GM23338 (cell line): Measurements from ENCODE around the gene FAM131B. TPM values are rescaled to one million over a fixed set of nuclear protein-coding genes. Genes with fewer than 3 reads are reported as not detected.

Experiments
- ATAC-seq: fragments of 200-7000 bp; cut with Tn5 transposase; 3 replicates; pipeline ENCODE4 v1.9.1; 2020
- DNase-seq: peaks from one replicate; pipeline ENCODE4 v3.0.0-alpha.2; 2015; ENCODE audit warnings: low spot score
- H2AFZ ChIP-seq: fragments of 200-600 bp; sonication (generic); 2 replicates; pipeline ENCODE4 v1.8.0; 2016; ENCODE audit warnings: antibody characterized with exemption, mild to moderate bottlenecking, moderate library complexity
- H3F3A ChIP-seq: fragments of 200-600 bp; sonication (generic); replicated peaks from 2 replicates; pipeline ENCODE4 v1.8.0; 2017; ENCODE audit warnings: antibody characterized with exemption, mixed run types, low read depth
- H3K27ac ChIP-seq: fragments of 200-600 bp; sonication (generic); 2 replicates; pipeline ENCODE4 v1.6.1; 2016; ENCODE audit warnings: low read depth
- H3K27me3 ChIP-seq: fragments of 200-600 bp; sonication (generic); 2 replicates; pipeline ENCODE4 v1.8.0; 2016; ENCODE audit warnings: mild to moderate bottlenecking, mixed run types, moderate library complexity; ENCODE audit not compliant: insufficient read depth
- H3K36me3 ChIP-seq: fragments of 200-600 bp; sonication (generic); 2 replicates; pipeline ENCODE4 v1.8.0; 2016; ENCODE audit warnings: mild to moderate bottlenecking; ENCODE audit not compliant: insufficient read depth
- H3K4me1 ChIP-seq: fragments of 200-600 bp; sonication (generic); 2 replicates; pipeline ENCODE4 v1.8.0; 2016; ENCODE audit warnings: mild to moderate bottlenecking, moderate library complexity; ENCODE audit not compliant: insufficient read depth
- H3K4me2 ChIP-seq: fragments of 200-600 bp; sonication (generic); 2 replicates; pipeline ENCODE4 v1.7.1; 2017; ENCODE audit warnings: mixed run types
- H3K4me3 ChIP-seq: fragments of 200-600 bp; sonication (generic); 2 replicates; pipeline ENCODE4 v1.6.1; 2016; ENCODE audit warnings: mixed run types
- H3K79me2 ChIP-seq: fragments of 200-600 bp; sonication (generic); replicated peaks from 2 replicates; pipeline ENCODE4 v1.8.0; 2017; ENCODE audit warnings: mild to moderate bottlenecking; ENCODE audit not compliant: insufficient read depth
- H3K9me2 ChIP-seq: fragments of 200-600 bp; sonication (generic); 2 replicates; pipeline ENCODE4 v1.8.0; 2017; ENCODE audit not compliant: insufficient read depth
- H4K20me1 ChIP-seq: fragments of 200-600 bp; sonication (generic); replicated peaks from 2 replicates; pipeline ENCODE4 v1.8.0; 2017; ENCODE audit warnings: mild to moderate bottlenecking; ENCODE audit not compliant: insufficient read depth
- H3K27ac Mint-ChIP-seq: 2 replicates; pipeline ENCODE4 v1.8.0; 2020; ENCODE audit warnings: inconsistent platforms, mild to moderate bottlenecking, moderate library complexity, mixed read lengths
- H3K27me3 Mint-ChIP-seq: 3 replicates; pipeline ENCODE4 v1.8.0; 2022; ENCODE audit warnings: low read depth, mild to moderate bottlenecking, moderate library complexity, mixed read lengths, inconsistent platforms; ENCODE audit not compliant: insufficient read depth, poor library complexity
- H3K36me3 Mint-ChIP-seq: 3 replicates; pipeline ENCODE4 v1.8.0; 2021; ENCODE audit warnings: low read depth, mild to moderate bottlenecking, inconsistent platforms, moderate library complexity, mixed read lengths
- H3K4me1 Mint-ChIP-seq: 3 replicates; pipeline ENCODE4 v1.8.0; 2020; ENCODE audit warnings: mild to moderate bottlenecking, inconsistent platforms, mixed read lengths
- H3K4me3 Mint-ChIP-seq: 3 replicates; pipeline ENCODE4 v1.8.0; 2021; ENCODE audit warnings: moderate library complexity, mild to moderate bottlenecking, inconsistent platforms, mixed read lengths
- H3K9me3 Mint-ChIP-seq: 3 replicates; pipeline ENCODE4 v1.8.0; 2020; ENCODE audit warnings: moderate library complexity, mild to moderate bottlenecking, inconsistent platforms, mixed read lengths
- EZH2phosphoT487 ChIP-seq: fragments of 200-600 bp; sonication (generic); IDR thresholded peaks from one replicate; pipeline ENCODE4 v1.8.1; 2018; ENCODE audit warnings: antibody characterized with exemption; ENCODE audit not compliant: unreplicated experiment
- ZNF114 ChIP-seq: fragments of 250-450 bp; sonication (Bioruptor Pico); IDR thresholded peaks from 2 replicates; pipeline ENCODE4 v1.5.0; 2020; ENCODE audit warnings: mild to moderate bottlenecking, moderate library complexity
- polyA plus RNA-seq: library from polyadenylated mRNA; unstranded; fragments of >200 nt; fragmentation: Nextera tagmentation; extraction: Ambion mirVana; gene quantifications from 2 replicates; pipeline ENCODE4 v1.2.1, GENCODE V29; 2016
- total RNA-seq: library from RNA; depleted of rRNA; stranded (reverse); fragments of >200 nt; shearing (Covaris generic); gene quantifications from 2 replicates; pipeline ENCODE4 v1.2.3, GENCODE V29; 2014
- TF ChIP-seq, protein P1 (sequence below): fragments of 250-450 bp; sonication (Bioruptor Pico); IDR thresholded peaks from 2 replicates; pipeline ENCODE4 v1.5.0; 2020; ENCODE audit warnings: mild to moderate bottlenecking, moderate library complexity
- TF ChIP-seq, protein P2 (sequence below): IDR thresholded peaks from one replicate; pipeline ENCODE4 v1.6.1; 2018; ENCODE audit warnings: antibody characterized with exemption; ENCODE audit not compliant: unreplicated experiment
- TF ChIP-seq, protein P3 (sequence below), 2 experiments: fragments of 200-600 bp in 1 of 2; sonication (generic) in 1 of 2; conservative IDR thresholded peaks; 2 replicates each; pipeline versions ENCODE4 v1.5.1 to v1.6.1; 2016 to 2017; ENCODE audit warnings: antibody characterized with exemption in 2 of 2, low read depth in 2 of 2, mild to moderate bottlenecking in 2 of 2, moderate library complexity in 1 of 2

Gene FAM131B
- total and polyA plus RNA-seq, 2 experiments from 2014 or later, result 4.7 to 30.2 TPM

- TF ChIP-seq, protein P1, sequence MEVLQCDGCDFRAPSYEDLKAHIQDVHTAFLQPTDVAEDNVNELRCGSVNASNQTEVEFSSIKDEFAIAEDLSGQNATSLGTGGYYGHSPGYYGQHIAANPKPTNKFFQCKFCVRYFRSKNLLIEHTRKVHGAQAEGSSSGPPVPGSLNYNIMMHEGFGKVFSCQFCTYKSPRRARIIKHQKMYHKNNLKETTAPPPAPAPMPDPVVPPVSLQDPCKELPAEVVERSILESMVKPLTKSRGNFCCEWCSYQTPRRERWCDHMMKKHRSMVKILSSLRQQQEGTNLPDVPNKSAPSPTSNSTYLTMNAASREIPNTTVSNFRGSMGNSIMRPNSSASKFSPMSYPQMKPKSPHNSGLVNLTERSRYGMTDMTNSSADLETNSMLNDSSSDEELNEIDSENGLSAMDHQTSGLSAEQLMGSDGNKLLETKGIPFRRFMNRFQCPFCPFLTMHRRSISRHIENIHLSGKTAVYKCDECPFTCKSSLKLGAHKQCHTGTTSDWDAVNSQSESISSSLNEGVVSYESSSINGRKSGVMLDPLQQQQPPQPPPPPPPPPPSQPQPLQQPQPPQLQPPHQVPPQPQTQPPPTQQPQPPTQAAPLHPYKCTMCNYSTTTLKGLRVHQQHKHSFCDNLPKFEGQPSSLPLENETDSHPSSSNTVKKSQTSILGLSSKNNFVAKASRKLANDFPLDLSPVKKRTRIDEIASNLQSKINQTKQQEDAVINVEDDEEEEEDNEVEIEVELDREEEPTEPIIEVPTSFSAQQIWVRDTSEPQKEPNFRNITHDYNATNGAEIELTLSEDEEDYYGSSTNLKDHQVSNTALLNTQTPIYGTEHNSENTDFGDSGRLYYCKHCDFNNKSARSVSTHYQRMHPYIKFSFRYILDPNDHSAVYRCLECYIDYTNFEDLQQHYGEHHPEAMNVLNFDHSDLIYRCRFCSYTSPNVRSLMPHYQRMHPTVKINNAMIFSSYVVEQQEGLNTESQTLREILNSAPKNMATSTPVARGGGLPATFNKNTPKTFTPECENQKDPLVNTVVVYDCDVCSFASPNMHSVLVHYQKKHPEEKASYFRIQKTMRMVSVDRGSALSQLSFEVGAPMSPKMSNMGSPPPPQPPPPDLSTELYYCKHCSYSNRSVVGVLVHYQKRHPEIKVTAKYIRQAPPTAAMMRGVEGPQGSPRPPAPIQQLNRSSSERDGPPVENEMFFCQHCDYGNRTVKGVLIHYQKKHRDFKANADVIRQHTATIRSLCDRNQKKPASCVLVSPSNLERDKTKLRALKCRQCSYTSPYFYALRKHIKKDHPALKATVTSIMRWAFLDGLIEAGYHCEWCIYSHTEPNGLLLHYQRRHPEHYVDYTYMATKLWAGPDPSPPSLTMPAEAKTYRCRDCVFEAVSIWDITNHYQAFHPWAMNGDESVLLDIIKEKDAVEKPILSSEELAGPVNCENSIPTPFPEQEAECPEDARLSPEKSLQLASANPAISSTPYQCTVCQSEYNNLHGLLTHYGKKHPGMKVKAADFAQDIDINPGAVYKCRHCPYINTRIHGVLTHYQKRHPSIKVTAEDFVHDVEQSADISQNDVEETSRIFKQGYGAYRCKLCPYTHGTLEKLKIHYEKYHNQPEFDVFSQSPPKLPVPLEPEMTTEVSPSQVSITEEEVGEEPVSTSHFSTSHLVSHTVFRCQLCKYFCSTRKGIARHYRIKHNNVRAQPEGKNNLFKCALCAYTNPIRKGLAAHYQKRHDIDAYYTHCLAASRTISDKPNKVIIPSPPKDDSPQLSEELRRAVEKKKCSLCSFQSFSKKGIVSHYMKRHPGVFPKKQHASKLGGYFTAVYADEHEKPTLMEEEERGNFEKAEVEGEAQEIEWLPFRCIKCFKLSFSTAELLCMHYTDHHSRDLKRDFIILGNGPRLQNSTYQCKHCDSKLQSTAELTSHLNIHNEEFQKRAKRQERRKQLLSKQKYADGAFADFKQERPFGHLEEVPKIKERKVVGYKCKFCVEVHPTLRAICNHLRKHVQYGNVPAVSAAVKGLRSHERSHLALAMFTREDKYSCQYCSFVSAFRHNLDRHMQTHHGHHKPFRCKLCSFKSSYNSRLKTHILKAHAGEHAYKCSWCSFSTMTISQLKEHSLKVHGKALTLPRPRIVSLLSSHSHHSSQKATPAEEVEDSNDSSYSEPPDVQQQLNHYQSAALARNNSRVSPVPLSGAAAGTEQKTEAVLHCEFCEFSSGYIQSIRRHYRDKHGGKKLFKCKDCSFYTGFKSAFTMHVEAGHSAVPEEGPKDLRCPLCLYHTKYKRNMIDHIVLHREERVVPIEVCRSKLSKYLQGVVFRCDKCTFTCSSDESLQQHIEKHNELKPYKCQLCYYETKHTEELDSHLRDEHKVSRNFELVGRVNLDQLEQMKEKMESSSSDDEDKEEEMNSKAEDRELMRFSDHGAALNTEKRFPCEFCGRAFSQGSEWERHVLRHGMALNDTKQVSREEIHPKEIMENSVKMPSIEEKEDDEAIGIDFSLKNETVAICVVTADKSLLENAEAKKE, result no peak
- TF ChIP-seq, protein P2, sequence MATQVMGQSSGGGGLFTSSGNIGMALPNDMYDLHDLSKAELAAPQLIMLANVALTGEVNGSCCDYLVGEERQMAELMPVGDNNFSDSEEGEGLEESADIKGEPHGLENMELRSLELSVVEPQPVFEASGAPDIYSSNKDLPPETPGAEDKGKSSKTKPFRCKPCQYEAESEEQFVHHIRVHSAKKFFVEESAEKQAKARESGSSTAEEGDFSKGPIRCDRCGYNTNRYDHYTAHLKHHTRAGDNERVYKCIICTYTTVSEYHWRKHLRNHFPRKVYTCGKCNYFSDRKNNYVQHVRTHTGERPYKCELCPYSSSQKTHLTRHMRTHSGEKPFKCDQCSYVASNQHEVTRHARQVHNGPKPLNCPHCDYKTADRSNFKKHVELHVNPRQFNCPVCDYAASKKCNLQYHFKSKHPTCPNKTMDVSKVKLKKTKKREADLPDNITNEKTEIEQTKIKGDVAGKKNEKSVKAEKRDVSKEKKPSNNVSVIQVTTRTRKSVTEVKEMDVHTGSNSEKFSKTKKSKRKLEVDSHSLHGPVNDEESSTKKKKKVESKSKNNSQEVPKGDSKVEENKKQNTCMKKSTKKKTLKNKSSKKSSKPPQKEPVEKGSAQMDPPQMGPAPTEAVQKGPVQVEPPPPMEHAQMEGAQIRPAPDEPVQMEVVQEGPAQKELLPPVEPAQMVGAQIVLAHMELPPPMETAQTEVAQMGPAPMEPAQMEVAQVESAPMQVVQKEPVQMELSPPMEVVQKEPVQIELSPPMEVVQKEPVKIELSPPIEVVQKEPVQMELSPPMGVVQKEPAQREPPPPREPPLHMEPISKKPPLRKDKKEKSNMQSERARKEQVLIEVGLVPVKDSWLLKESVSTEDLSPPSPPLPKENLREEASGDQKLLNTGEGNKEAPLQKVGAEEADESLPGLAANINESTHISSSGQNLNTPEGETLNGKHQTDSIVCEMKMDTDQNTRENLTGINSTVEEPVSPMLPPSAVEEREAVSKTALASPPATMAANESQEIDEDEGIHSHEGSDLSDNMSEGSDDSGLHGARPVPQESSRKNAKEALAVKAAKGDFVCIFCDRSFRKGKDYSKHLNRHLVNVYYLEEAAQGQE, result no peak
- TF ChIP-seq EZH2phosphoT487, result no peak
Measured at GRCh38 chr7:143347950-143348349, 14.6 kb downstream of the FAM131B start (continued).

DNA sequence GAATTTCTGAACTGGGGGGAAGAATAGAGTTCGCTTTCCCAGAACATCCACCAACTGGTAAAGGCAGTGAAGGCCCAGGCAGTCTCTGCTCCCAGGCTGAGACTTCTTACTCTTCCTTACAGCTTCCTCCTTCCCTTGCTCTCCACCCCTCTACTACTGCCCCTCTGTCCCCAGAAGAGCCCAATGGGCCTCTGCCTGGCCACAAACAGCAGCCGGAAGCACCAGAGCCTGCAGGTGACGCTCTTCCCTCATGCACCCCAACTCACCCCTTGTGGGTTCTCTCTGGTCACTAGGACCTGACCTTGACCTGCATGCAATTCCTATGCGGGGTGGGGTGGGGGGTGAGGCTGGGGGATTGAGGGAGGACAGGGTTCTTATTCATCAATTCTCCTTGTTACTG is 16.5 kb downstream of the FAM131B start:
- H3K36me3 Mint-ChIP-seq, result peaks cover 4% of the 10 kb centered on the region; the same call in 2 of the 3 replicates
- Histone ChIP-seq H3F3A (0 out of 2 replicates have a peak, but pooled peaks cover 8% of the 10 kb centered on the region), H3K27ac (no peak overlapping the region), H3K4me2 (peak overlapping the region; percentile 87), H3K79me2 (no peaks in the 10 kb centered on the region), H3K36me3 (no peaks in the 10 kb centered on the region), H3K4me3 (peak overlapping the region; percentile 52), H2AFZ (peak overlapping the region; percentile 68; the same call in 1 of the 2 replicates), H3K9me2 (no peaks in the 10 kb centered on the region), H4K20me1 (no peaks in the 10 kb centered on the region), H3K4me1 (peaks cover 23% of the 10 kb centered on the region), H3K27me3 (no peaks in the 10 kb centered on the region; the same call in 1 of the 2 replicates)
- TF ChIP-seq, protein P3, sequence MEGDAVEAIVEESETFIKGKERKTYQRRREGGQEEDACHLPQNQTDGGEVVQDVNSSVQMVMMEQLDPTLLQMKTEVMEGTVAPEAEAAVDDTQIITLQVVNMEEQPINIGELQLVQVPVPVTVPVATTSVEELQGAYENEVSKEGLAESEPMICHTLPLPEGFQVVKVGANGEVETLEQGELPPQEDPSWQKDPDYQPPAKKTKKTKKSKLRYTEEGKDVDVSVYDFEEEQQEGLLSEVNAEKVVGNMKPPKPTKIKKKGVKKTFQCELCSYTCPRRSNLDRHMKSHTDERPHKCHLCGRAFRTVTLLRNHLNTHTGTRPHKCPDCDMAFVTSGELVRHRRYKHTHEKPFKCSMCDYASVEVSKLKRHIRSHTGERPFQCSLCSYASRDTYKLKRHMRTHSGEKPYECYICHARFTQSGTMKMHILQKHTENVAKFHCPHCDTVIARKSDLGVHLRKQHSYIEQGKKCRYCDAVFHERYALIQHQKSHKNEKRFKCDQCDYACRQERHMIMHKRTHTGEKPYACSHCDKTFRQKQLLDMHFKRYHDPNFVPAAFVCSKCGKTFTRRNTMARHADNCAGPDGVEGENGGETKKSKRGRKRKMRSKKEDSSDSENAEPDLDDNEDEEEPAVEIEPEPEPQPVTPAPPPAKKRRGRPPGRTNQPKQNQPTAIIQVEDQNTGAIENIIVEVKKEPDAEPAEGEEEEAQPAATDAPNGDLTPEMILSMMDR (conservative IDR thresholded peaks at IDR 0.05; ENCODE audit: low read depth in 2 of 2), result peak; percentile 41 to 84
- TF ChIP-seq ZNF114 (CRISPR knock-in tag), result no peak
- peaks cover 22% of the 10 kb centered on the region for H3K4me1 Mint-ChIP-seq
- peaks cover 23% of the 10 kb centered on the region for H3K27me3 Mint-ChIP-seq
- DNase-seq (peak; percentile 56), ATAC-seq (peak; percentile 52)
- H3K27ac Mint-ChIP-seq, result no peak overlapping the region
- peaks cover 6% of the 10 kb centered on the region; the same call in 1 of the 3 replicates for H3K9me3 Mint-ChIP-seq
- peak overlapping the region; percentile 79 for H3K4me3 Mint-ChIP-seq
